Measurements from ENCODE around the gene MINK1. TPM values are rescaled to one million over a fixed set of nuclear protein-coding genes. Genes with fewer than 3 reads are reported as not detected.

The MINK1 gene
- 20.5 and 32.9 TPM in 2 replicates for total RNA-seq

GRCh38 chr17:4833178-4833940, at the start of gene MINK1:
MINK1 (plus strand) TSS chr17:4833340; CDS start chr17:4833584, 244 bp downstream.
- DNase-seq (ENCODE audit: low read depth in 2 of 2) = peak; percentile 88 to 94

GRCh38 chr17:4785311-4786105, 47.6 kb upstream of the MINK1 start:
- DNase-seq (ENCODE audit: low read depth in 2 of 2) = peak in 1 of 2 donors; percentile 14

- peak in 1 of 2 donors; percentile 24 for DNase-seq (ENCODE audit: low read depth in 2 of 2)
Measured at GRCh38 chr17:4786106-4786511, 47.0 kb upstream of the MINK1 start, which contains the start of gene VMO1. VMO1 (minus strand) TSS chr17:4786364; CDS start chr17:4786352, 12 bp downstream.

- DNase-seq (ENCODE audit: low read depth in 2 of 2) = no peak
Measured at GRCh38 chr17:4786516-4786915, 46.6 kb upstream of the MINK1 start.

DNA sequence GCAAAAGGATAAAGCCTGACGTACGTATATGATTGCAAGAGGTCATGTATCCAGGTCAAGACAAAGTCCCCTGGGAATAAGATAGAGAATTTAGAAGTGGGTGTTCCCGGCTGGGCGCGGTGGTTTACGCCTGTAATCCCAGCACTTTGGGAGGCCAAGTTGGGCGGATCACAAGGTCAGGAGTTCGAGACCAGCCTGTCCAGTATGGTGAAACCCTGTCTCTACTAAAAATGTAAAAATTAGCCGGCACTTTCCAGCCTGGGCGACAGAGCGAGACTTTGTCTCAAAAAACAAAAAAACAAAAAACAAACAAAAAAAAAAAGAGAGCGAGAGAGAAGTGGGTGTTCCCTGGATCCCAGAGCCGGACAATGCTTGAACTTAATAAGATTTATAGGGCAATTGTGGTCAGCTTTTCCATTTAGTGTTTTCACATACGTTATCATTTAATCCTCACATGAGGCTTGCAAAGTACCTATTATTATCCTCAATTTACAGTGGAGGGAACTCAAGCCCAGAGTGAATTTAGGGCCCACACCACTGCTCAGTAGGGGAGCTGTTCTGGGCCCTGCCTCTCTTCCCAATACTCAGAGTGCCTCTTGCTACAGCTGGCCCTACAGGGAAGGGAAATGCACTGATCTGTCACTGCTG, 44.9 kb upstream of the MINK1 start:
- DNase-seq (ENCODE audit: low read depth in 2 of 2) = no peak

- DNase-seq (ENCODE audit: low read depth in 2 of 2) = no peak
Measured at GRCh38 chr17:4788807-4789700, 44.1 kb upstream of the MINK1 start, which contains the start of gene GLTPD2. GLTPD2 (plus strand) TSS chr17:4788964; CDS start chr17:4789012, 48 bp downstream.

GRCh38 chr17:4789701-4789950, 43.5 kb upstream of the MINK1 start:
- no peak for DNase-seq (ENCODE audit: low read depth in 2 of 2)

DNA sequence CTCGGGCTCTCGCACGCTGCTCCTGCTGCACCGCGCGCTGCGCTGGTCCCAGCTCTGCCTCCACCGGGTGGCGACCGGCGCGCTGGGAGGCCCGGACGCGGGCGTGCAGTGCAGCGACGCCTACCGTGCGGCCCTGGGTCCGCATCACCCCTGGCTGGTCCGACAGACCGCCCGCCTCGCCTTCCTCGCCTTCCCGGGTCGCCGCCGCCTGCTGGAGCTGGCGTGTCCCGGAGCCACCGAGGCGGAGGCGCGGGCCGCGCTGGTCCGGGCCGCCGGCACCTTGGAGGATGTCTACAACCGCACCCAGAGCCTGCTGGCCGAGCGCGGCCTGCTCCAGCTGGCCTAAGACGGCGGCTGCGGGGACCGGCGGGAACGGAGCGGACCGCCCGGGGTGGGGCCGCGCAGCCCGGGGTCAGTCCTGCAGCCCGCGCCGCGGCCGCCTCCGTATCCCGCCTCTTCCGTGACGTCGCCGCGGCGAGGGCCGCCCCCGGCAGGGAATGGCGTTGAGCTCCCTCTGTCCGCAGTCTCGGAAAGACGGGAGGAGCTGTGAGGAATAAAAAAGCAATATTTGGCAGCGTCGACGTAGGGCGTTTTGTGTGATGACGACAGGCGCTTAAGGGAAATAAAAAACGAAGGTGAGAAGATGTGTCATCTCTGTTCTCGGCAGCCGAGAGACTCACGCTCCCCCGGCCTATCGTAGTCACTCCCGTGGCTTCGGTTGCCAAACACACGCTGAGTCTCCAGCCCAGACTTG, 43.0 kb upstream of the MINK1 start:
- peak; percentile 55 to 90 for DNase-seq (ENCODE audit: low read depth in 2 of 2)

- DNase-seq (ENCODE audit: low read depth in 2 of 2) = no peak
Measured at GRCh38 chr17:4790705-4791088, 42.4 kb upstream of the MINK1 start.

- DNase-seq (ENCODE audit: low read depth in 2 of 2) = no peak
Measured at GRCh38 chr17:4795168-4795567, 38.0 kb upstream of the MINK1 start.

DNA sequence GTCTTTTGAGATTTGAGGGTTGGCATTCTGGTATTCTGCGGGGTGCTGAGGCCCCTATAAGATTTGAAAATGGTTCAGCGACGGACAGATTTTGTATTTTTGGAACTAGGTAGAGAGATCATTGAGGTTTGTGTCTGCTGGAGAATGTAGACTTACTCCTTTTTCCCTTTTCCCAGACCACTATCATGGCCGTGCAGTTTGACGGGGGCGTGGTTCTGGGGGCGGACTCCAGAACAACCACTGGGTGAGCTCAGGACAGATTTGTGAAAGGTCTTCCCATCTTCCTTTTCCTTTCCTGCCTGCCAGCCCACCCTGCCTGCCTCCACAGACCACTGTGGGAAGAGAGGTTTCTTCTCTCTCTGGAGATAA, 36.6 kb upstream of the MINK1 start:
- peak in 1 of 2 donors; percentile 61 for DNase-seq (ENCODE audit: low read depth in 2 of 2)

DNA sequence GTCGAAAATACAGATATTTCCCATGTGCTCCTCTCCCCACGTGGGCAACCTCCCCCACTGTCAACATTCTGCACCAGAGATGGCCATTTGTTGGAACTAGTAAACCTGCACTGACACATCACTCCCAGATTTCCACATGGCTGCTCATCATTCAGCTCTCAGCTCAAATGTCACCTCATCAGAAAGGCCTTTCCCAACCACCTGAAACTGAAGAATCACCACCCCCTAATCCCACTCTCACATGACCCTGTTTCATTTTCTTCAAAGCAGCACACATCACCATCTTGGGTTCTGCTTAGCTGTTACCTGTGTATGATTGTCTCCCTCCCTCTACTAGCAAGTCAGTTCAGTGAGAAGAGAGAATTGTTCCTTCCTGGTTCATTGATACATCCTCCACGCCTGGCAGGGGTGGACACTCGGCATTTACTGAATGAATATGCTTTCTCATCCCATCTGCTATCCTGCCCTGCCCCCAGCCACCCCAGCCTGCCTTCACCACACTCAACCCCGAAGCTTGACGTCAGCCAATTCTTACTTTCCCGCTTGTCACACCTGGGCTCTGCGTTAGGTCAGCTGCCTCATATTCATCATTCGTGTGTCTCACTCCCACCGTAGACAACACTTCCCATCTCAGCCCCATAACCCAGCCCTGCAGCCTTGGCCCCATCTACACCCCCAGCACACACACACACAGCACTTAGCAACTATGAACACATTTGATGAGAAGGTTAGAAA, 32.5 kb upstream of the MINK1 start:
- no peak for DNase-seq (ENCODE audit: low read depth in 2 of 2)

GRCh38 chr17:4802228-4802627, 30.9 kb upstream of the MINK1 start, which contains the start of gene C17orf114:
C17orf114 (minus strand) TSS chr17:4802328.
- DNase-seq (ENCODE audit: low read depth in 2 of 2) = no peak

- peak in 1 of 2 donors; percentile 16 for DNase-seq (ENCODE audit: low read depth in 2 of 2)
Measured at GRCh38 chr17:4806456-4806776, 26.7 kb upstream of the MINK1 start.

DNA sequence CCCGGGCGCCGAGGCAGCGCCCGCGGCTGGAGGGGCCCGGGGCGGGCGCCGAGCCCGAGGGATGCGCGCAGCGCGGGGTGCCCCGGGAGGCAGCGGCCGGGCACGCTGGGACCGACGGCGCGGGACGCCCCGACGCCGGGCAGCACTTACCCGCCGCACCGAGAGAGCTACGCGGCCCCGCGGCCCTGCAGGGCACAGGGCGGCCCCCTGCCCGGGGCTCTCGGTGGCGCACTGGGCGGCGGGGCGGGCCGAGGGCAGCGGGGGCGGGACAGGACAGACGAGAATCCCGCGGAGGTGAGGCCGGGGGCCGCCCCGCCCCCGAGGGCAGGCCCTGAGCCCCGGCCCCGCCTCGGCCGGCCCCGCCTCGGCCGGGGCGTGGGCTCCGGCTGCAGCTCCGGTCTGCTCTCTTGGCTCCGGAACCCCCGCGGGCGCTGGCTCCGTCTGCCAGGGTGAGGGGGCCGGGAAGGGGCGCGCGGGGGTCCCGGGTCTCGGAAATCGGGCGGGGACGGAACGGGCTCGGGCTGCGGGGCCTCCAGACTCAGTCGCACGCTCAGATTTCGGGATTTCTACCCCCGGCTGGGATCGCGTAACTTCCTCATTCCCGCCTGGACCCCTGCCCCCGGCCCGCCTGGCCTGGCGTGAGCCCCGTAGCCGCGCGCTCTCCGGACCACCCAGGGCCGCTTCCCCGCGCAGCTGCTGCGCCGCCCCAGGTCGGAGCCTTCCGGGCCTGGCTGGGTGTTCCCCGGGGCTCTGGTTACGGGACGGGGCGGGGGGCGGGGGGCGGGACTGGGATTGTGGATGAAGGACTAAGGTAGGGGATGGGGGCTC, 26.1 kb upstream of the MINK1 start, which contains the start of gene PLD2:
Gene PLD2 (plus strand): TSS at position 376 of the 828 bp plus-strand sequence. CDS start 621 bp downstream, outside the sequence.
- DNase-seq (ENCODE audit: low read depth in 2 of 2) = peak; percentile 31 to 84

DNA sequence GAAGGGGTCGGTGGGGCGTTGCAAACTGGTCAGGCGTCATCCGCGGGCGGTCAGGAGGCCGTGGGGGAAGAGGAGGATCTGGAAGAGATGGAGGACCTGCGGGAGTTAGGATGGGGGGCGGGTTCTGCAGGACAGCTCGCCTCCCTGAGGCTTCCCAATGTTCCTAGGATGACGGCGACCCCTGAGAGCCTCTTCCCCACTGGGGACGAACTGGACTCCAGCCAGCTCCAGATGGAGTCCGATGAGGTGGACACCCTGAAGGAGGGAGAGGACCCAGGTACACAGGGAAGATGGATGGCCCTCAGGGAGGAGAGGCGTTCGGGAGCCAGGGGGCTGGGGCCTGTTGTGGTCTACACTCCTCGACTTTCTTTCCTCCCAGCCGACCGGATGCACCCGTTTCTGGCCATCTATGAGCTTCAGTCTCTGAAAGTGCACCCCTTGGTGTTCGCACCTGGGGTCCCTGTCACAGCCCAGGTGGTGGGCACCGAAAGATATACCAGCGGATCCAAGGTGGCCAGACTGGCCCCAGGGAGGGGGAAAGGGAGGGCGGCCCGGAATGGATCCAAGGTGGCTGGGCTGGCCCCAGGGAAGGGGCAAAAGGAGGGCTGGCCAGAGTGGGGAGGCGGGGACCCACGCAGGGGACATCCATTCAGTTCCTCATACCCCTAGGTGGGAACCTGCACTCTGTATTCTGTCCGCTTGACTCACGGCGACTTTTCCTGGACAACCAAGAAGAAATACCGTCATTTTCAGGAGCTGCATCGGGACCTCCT, 25.3 kb upstream of the MINK1 start:
- peak in 1 of 2 donors; percentile 7 for DNase-seq (ENCODE audit: low read depth in 2 of 2)

- DNase-seq (ENCODE audit: low read depth in 2 of 2) = peak in 1 of 2 donors; percentile 10
Measured at GRCh38 chr17:4808378-4808767, 24.8 kb upstream of the MINK1 start.

GRCh38 chr17:4810696-4811290, 22.3 kb upstream of the MINK1 start:
- DNase-seq (ENCODE audit: low read depth in 2 of 2) = no peak
